ENCODE data around the gene MRPL47. TPM values are rescaled to one million over a fixed set of nuclear protein-coding genes. Genes with fewer than 3 reads are reported as not detected.
A peak's percentile ranks its signal among the peaks of the same experiment; 100 is the strongest.
"Not testable (repeated sequence)": the region's sequence is repeated elsewhere in the genome, so short reads cannot be mapped to it uniquely, and the experiment has no call there.

Gene MRPL47
- total RNA-seq (ENCODE audit: low replicate concordance) = 40.6 and 43.7 TPM in 2 replicates

GRCh38 chr3:179604321-179605078, at the start of gene MRPL47, which contains the start of gene NDUFB5:
Gene MRPL47 (minus strand): TSS chr3:179604638. CDS start chr3:179604624, 14 bp downstream.
Gene NDUFB5 (plus strand): TSS chr3:179604794. CDS start chr3:179604816, 22 bp downstream.
- TF ChIP-seq CTCF (IDR thresholded peaks at IDR 0.05; ENCODE audit: insufficient read depth, low read length) = no peak
- DNase-seq (ENCODE audit: low read depth) = peak; percentile 98
- H3K4me3 ChIP-seq (ENCODE audit: low read depth, low read length) = peak within 1 kb of the TSS; percentile 99

- peak; percentile 4 for TF ChIP-seq CTCF (IDR thresholded peaks at IDR 0.05; ENCODE audit: insufficient read depth, low read length)
Measured at GRCh38 chr3:179653096-179653797, 48.8 kb upstream of the MRPL47 start.

GRCh38 chr3:179652447-179653095, 48.1 kb upstream of the MRPL47 start, which contains the start of gene USP13:
Gene USP13 (plus strand): TSS chr3:179653040. CDS start chr3:179653226, 186 bp downstream.
- no peak for TF ChIP-seq CTCF (IDR thresholded peaks at IDR 0.05; ENCODE audit: insufficient read depth, low read length)
- DNase-seq (ENCODE audit: low read depth) = peak; percentile 82
- peak within 1 kb of the TSS; percentile 88 for H3K4me3 ChIP-seq (ENCODE audit: low read depth, low read length)

More at GRCh38 chr3:179653096-179653797, 48.8 kb upstream of the MRPL47 start:
- DNase-seq (ENCODE audit: low read depth) = peak; percentile 81
- H3K4me3 ChIP-seq (ENCODE audit: low read depth, low read length) = peak overlapping the region; percentile 88

GRCh38 chr3:179651687-179652446, 47.4 kb upstream of the MRPL47 start:
- H3K4me3 ChIP-seq (ENCODE audit: low read depth, low read length) = peak overlapping the region; percentile 88
- no peak for DNase-seq (ENCODE audit: low read depth)
- TF ChIP-seq CTCF (IDR thresholded peaks at IDR 0.05; ENCODE audit: insufficient read depth, low read length) = no peak

- DNase-seq (ENCODE audit: low read depth) = no peak
- TF ChIP-seq CTCF (IDR thresholded peaks at IDR 0.05; ENCODE audit: insufficient read depth, low read length) = no peak
- H3K4me3 ChIP-seq (ENCODE audit: low read depth, low read length) = no peak overlapping the region
Measured at GRCh38 chr3:179646177-179646576, 41.7 kb upstream of the MRPL47 start.

- not testable (repeated sequence) for DNase-seq (ENCODE audit: low read depth); H3K4me3 ChIP-seq (ENCODE audit: low read depth, low read length)
Measured at GRCh38 chr3:179643837-179644236, 39.4 kb upstream of the MRPL47 start.

All from fibroblast of the aortic adventitia (primary cell).